ENCODE measurements around the gene FOXD3.
A peak's percentile ranks its signal among the peaks of the same experiment; 100 is the strongest.

Gene FOXD3

DNA sequence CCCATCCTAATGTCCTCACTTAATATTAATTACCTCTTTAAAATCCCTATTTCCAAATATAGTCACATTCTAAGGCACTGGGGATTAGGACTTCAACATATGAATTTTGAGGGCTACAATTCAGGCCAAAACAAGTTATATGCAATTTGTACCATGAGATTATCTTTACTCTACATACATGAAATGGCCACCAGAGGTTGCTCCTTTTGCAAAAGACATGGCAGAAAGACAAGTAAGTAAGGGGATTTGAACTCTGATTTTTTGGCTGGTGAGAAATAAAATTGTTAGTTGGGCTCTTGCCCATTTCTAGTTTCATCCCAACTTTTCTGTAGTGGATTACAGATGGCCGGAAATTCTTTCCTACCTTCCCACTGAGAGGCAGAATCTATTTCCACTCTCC is 40.2 kb downstream of the FOXD3 start:
- DNase-seq, result no peak

DNA sequence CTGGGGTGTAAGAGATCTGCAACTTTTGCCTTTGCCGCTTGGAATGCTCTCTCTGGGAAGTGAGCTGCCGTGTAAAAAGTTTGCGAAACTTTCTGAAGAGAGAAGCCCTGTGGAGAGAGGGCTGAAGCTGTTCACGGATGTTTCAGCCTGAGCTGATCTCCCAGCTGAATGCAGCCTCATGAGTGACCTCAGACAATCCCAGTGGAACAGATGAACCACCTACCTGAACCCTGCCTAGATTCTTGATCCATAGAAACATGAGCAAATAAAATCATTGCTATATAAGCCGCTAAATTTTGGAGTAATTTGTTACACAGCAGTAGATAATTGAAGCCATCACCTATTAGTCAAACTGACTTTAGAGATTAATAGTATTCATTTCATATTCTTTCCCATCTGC is 40.6 kb downstream of the FOXD3 start:
- no peak for DNase-seq

DNA sequence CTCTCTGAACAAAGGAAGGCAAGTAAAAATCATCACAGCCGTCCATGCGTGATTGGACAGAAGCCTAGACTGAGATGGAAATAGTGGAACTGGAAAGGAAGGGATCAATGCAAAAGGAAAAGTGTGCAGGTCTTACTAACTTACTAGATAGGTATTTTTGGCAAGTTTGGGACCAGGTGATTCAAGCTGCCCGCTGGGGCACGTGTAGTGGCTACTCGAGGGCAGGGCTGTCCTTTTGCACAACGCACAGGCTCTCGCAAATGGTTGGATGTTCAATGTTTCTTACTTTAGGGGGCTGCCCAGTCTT is 44.5 kb downstream of the FOXD3 start:
- DNase-seq, result no peak

DNA sequence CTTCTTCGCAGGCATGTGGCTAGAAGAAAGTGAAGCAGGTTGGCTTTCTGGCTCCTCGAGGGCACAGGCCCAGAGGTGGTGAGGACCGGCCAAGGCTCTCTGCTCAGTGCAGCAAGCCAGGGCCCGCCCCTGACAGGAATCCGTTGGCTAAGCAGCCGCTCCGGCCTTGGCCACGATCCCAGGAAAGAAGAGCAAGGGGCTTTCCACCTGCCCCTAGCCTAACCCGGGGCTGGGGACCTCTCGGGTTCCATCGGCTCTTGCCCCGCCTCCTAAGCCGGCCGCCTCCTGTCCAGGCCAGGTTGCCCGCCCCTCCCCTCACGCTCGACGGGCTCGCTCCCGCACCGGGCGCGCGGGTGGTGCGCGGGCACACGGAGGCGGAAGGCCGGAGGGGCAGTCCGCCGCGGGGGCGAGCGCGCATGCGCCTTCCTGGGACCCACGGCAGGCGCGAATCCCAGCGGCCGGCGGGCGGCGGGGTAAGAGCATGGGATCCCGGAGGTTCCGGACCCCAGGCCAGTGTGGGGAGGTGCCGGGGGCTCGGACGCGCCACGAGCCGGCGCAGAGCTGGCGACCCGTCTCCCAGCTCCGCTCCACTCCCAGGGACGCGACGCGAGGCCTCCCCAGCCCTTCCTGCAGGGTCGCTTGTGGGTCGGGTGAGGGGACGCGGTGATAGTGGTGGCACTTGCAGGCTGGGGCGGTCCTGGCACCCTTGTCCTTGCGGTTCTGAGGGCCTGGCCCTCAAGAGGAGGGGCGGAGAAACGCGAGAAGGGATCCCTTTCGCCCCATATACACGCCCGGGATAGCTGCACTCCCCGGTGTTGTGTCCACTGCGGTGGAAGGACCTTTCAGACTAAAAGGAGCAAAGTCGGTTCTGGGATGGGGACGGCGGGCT is 45.1 kb downstream of the FOXD3 start, which contains the start of gene ALG6:
Gene ALG6, plus strand, starts transcription at position 413 of the 889 bp plus-strand sequence. CDS start 3,351 bp downstream, outside the sequence.
- DNase-seq, result peak; percentile 82

DNA sequence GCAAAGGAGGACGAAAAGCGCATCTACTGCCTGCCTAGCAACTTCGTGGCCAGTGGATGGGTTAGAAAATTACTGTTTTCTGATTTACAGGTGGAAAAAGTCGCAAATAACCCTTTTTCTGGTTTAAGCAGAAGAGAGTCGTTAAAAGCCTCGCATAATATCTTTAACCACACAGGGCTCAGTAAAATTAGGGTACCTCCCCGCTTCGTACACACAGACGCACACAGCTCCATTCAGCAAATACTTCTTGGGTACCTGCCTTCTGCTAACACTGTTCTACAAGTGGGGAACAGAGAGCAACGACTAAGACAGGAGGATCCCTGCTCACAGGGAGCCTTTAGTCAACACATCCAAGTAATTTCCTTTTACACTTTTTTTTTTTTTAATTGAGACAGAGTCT is 45.8 kb downstream of the FOXD3 start:
- no peak for DNase-seq

Data from activated CD4-positive, alpha-beta T cell treated with anti-CD3 and anti-CD28 coated beads for 1 hour (primary cell).